SKM-1 (cell line): Measurements from ENCODE around the gene SRXN1.

ENCODE experiments used
- DNase-seq: peaks from one replicate; lab custom pipeline; 2025; ENCODE audit not compliant: unreplicated experiment; lab: John Stamatoyannopoulos, UW

Gene SRXN1

GRCh38 chr20:675453-676314 lies 22.7 kb upstream of the SRXN1 start, which contains the start of gene SCRT2:
Gene SCRT2, minus strand, starts transcription at chr20:675802. Its CDS starts 201 bp downstream, at chr20:675601.
- DNase-seq: no peak

GRCh38 chr20:675033-675452 lies 22.0 kb upstream of the SRXN1 start:
- no peak for DNase-seq

GRCh38 chr20:673603-674001 lies 20.6 kb upstream of the SRXN1 start:
- DNase-seq: no peak

DNA sequence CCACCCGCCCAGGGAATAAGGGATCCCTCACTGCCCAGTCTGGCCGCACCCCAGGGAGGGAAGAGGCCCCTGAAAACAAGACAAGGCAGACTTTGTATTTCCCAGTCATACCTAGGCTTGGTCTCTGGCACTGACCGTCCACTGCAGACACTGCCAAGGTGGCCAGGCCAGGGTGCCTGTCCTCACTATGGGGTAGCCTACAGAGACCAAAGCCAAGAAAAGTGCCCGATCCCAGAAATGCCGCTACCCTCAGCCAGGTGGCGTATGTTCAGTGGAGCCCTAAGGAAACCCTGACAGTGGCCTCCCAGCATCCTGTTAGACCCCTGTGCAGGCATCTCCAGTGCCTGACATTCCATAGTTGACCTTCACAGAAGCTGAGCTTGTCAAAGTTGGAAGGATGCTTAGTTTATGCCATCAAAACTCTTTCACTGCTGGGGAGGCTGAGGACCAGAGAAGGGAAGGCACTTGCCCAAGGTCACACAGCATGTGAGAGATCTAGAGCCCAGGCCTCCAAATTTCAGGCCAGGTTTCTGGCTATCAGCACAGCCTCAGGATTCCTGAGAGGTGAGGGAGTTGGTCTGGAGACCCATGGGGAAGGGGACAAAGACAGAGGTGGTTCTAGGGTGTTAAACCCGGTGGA lies 20.1 kb upstream of the SRXN1 start:
- no peak for DNase-seq

- no peak for DNase-seq
Measured at GRCh38 chr20:671252-672030, 18.4 kb upstream of the SRXN1 start.

DNA sequence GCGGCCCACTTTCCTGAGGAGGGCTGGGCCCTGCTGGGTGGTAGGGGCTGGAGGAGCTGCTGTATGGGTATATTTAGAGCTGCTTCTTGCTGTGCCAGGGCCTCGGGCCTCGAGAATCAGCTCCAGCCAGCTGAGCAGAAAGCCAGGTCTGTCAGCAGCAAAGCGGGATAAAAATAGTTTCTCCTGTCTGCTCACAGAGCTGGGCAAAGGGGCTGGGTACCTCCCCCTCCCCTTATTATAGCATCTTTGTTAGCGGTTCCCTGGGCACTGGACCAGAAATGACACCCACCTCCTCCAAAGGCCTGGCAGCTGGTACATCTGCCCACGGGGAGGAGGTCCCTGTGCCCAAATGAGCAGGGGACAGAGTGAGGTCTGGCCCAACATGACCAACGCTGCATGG lies 16.6 kb upstream of the SRXN1 start:
- DNase-seq: no peak

DNA sequence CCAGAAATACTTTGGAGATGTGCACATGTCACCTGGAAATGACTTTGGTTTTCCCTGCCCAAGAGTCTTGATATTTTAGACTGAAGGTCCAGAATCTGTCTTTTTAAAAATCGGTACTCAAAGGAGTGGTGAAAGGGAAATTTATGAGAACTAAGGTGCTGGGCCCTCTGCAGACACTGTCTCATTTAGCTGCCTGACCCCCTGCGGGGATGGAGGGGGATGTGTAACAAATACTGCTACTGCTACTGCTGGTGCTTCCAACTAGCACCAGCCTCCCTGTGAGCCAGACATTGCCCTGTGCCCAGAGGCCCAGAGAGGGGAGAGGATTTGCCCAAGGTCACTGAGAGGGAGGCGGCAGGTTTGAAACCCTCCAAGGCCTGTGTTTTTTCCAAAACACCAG lies 15.6 kb upstream of the SRXN1 start:
- no peak for DNase-seq

DNA sequence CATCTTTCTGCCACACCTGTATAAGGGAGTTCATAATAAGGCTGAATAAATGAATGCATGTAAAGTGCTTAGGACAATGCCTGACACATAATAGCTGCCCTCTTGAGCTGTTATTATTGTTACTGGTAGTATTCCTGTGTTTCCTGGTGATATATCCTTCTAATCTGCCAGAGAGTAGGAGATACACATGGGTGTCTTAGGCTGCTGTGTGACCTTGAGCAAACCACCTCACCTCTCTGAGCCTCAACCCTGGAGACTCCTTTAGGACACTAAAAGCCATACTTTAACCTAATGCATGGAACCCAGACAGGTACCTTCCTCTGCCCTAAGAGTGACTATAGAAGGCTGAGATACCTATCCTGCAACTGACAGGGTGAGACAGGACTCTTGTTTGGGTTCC lies 15.1 kb upstream of the SRXN1 start:
- DNase-seq: no peak

- no peak for DNase-seq
Measured at GRCh38 chr20:667351-668034, 14.5 kb upstream of the SRXN1 start.

GRCh38 chr20:666877-667276 lies 13.9 kb upstream of the SRXN1 start:
- DNase-seq: no peak

- DNase-seq: no peak
Measured at GRCh38 chr20:665276-665675, 12.3 kb upstream of the SRXN1 start.

DNA sequence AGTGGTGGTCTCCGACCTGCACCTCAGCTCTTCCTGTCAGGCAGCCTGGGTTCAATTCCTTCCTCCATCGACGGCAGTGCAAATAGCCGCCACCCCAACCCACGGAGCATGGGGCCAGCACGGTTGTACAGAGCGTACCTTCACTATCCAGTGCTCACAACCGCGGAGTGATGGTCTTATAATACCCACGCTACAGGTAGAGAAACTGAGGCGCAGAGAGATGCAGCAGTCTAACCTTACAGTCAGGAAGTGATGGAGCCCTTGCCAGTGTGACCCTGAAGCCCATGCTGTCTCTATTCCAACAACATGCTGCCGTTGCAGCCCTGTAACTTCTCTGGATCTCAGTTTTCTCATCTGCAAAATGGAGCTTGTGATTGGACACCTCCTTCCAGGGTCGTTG lies 11.6 kb upstream of the SRXN1 start:
- DNase-seq: no peak

DNA sequence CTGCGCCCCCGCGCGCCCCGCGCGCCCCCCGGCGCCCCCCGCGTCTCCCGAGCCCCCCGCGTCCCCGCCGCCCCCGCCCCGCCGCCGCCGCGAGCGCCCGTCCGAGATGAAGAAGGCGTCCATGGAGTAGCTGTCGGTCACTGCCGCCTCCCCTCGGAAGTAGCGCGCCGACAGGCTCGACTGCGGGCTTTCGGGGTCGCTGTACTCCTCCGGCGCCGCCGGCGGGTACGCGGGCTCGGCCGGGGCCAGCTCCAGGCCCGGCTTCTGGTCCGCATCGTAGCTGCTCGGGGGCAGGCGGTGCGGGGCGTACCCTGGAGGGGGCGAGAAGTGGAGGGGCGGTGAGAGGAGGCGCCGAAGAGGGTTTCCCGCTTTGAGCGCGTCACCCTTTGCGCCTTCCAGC lies 11.2 kb upstream of the SRXN1 start:
- no peak for DNase-seq

- DNase-seq: no peak
Measured at GRCh38 chr20:663315-664090, 10.5 kb upstream of the SRXN1 start.

DNA sequence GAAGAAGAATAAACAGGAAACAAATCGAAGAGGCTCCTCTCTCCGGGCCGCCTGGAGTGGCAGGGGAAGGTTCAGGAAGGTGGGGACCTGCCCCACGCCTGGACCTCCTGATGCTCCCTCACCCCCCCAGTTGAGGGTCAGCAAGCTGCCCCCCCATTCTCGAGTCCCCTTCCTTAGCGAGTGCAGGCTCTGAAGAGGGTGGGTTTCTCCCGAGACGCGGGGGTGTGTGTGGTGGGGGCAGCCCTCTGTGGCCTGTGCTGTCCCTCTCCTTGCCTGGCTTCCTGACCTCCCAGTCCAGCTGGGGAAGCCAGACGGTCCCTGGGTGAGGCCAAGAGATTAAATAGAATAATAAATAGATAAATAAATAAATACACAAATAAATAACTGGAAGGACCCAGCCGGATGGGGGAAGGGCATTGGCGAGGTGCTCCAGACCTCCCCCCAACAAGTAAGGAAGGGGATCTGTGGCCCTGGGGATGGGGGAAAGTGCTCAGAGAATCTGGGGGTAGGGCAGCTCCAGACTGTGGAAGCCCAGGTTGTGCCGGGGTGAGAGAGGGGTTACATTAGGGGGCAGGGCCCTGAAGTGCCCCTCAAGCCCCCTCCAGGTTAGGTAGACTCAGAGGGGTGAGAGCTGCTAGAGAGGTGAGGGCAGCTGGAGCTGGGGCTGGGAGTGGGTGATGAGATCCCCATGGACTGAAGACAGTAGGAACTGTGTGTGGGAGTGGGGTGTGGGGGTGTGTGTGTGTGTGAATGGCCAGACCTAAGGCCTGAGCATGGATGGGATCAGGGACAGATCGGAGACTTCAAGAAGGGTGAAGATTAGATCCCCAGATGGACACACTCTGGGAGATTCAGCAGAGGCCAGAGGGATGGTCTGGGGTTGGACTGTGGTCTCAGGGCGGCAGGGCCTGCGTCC lies 9.5 kb upstream of the SRXN1 start:
- no peak for DNase-seq

DNA sequence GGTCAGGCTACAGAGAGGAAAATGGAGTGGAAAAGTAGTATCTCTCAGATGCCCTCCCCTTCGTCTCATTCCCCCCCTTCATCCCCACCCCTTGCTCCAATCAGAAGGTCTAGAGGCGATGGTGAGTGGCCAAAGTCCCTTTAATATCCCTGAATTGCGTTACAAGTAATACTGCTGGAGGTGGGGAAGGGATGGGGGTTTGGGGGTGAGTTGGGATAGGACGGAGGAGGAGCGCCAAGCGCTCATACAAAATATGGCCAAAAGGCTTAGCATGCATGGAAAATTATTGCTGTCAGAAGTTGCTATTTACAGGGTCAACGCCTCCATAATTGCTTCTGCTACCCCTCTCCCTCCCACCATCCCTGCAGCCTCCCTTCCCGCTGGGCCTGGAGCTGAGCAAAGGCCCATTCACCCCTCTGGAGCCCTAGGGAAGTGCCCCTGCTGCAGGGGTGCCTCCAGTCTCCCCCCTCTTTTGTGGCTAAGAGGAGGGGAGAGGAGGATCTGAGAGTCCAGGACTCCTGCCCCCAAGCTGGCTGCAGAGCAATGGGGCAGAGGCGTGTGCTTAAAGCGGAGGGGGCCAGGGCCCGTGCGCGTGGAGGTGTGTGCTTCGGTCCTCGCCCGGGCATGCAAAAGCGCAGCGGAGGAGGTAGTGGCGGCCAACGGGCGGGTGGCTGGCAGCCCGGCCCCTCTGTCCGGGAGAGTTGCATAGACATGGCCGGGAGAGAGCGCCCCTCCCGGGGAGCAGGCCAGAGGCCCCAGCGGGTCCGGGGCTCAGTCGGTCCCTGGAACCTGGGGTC lies 8.7 kb upstream of the SRXN1 start:
- no peak for DNase-seq

DNA sequence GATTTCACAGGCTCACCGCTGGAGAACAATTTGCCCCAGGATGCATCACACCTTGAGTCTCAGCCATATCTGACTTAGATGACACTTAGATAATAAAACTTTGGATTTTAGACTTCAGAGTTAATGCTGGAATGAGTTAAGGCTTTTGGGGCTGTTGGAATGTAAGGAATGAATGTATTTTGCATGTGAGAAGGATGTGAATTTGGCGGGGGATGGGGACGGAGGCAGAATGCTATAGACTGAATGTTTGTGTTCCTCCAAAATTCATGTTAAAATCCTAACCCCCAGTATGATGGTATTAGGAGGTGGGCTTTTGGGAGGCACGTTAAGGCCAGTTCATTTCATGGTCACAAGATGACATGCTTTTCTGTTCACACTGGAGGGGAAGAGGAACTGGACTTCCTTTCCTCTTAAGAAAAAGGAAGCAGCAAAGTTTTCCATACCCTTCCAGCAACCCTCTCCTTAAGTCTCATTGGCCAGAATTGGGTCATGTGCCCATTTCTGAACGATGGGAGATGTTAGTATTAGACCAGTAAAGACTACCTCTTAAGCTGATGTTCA lies 5.8 kb upstream of the SRXN1 start:
- no peak for DNase-seq

DNA sequence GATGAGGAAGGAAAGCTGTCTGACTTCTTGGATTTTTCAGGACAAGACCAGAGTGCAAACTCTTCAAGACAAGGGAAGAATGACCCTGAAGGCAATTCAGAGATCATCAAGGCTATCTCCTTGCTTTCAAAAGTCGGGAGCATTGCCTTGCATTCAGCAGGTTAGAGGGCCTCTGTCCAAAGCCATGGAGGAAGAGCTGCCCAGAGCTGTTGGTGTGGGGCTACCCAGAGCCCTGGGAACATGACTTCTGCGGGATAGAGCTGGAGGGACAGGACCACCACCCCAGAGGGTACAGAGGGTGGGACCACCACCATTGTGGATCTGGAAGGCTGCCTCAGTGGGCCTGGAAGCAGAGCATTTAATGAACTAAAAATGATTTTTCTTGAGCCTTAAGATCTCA lies 5.2 kb upstream of the SRXN1 start:
- no peak for DNase-seq
